Astrocyte (in vitro differentiated cells and primary cell): ENCODE results near the gene ZNF407. TPM values are rescaled to one million over a fixed set of nuclear protein-coding genes. Genes with fewer than 3 reads are reported as not detected.

Experiments used
- DNase-seq: peaks from one replicate; pipeline ENCODE4 v3.0.0-alpha.2; 2010; ENCODE audit warnings: low read depth
- FAIRE-seq: peaks from 2 replicates; lab custom pipeline; 2011; peaks lifted over from hg19 to GRCh38; lab: Jason Lieb, UNC
- H2AFZ ChIP-seq: 2 replicates; pipeline ENCODE4 v1.6.0; 2012; ENCODE audit warnings: low read depth, low read length, inconsistent platforms
- H3K27ac ChIP-seq: 2 replicates; pipeline ENCODE4 v1.5.1; 2011; ENCODE audit warnings: low read depth, low read length, inconsistent platforms
- H3K27me3 ChIP-seq: 2 replicates; pipeline ENCODE4 v1.6.0; 2011; ENCODE audit warnings: low read length, inconsistent platforms; ENCODE audit not compliant: insufficient read depth
- H3K36me3 ChIP-seq: 2 replicates; pipeline ENCODE4 v1.5.1; 2011; ENCODE audit warnings: low read length, inconsistent platforms; ENCODE audit not compliant: insufficient read depth
- H3K4me1 ChIP-seq: 2 replicates; pipeline ENCODE4 v1.5.1; 2011; ENCODE audit warnings: low read length, inconsistent platforms; ENCODE audit not compliant: insufficient read depth
- H3K4me2 ChIP-seq: 2 replicates; pipeline ENCODE4 v1.6.0; 2012; ENCODE audit warnings: low read length, inconsistent platforms
- H3K4me3 ChIP-seq: 2 replicates; pipeline ENCODE4 v1.5.1; 2011; ENCODE audit warnings: low read depth, mild to moderate bottlenecking, low read length, inconsistent platforms; ENCODE audit not compliant: insufficient read depth
- H3K79me2 ChIP-seq: 2 replicates; pipeline ENCODE4 v1.6.0; 2012; ENCODE audit warnings: mild to moderate bottlenecking, low read length, inconsistent platforms; ENCODE audit not compliant: insufficient read depth
- H3K9ac ChIP-seq: 2 replicates; pipeline ENCODE4 v1.6.0; 2012; ENCODE audit warnings: mild to moderate bottlenecking, low read length, inconsistent platforms
- H3K9me3 ChIP-seq: 2 replicates; pipeline ENCODE4 v1.5.1; 2012; ENCODE audit warnings: low read depth, mild to moderate bottlenecking, low read length, inconsistent platforms; ENCODE audit not compliant: insufficient read depth
- H4K20me1 ChIP-seq: 2 replicates; pipeline ENCODE4 v1.6.0; 2012; ENCODE audit warnings: low read length, inconsistent platforms; ENCODE audit not compliant: insufficient read depth
- H3K27ac Mint-ChIP-seq: one replicate; pipeline ENCODE4 v1.8.0; 2021; ENCODE audit warnings: mild to moderate bottlenecking, mixed read lengths; ENCODE audit not compliant: unreplicated experiment
- H3K27me3 Mint-ChIP-seq: one replicate; pipeline ENCODE4 v1.8.0; 2021; ENCODE audit warnings: low read depth, mixed read lengths; ENCODE audit not compliant: unreplicated experiment
- H3K36me3 Mint-ChIP-seq: one replicate; pipeline ENCODE4 v1.8.0; 2021; ENCODE audit warnings: low read depth, mixed read lengths; ENCODE audit not compliant: unreplicated experiment
- H3K4me1 Mint-ChIP-seq: one replicate; pipeline ENCODE4 v1.8.0; 2021; ENCODE audit warnings: low read depth, mixed read lengths; ENCODE audit not compliant: unreplicated experiment
- H3K4me3 Mint-ChIP-seq: one replicate; pipeline ENCODE4 v1.8.0; 2021; ENCODE audit warnings: mild to moderate bottlenecking, moderate library complexity, mixed read lengths; ENCODE audit not compliant: unreplicated experiment
- H3K9me3 Mint-ChIP-seq: one replicate; pipeline ENCODE4 v1.8.0; 2021; ENCODE audit warnings: mild to moderate bottlenecking, mixed read lengths; ENCODE audit not compliant: unreplicated experiment
- CTCF ChIP-seq: IDR thresholded peaks from 2 replicates; pipeline ENCODE4 v1.5.1; 2011; ENCODE audit warnings: low read depth, mild to moderate bottlenecking, inconsistent platforms, low read length, moderate library complexity; ENCODE audit not compliant: insufficient read depth
- EZH2 ChIP-seq: IDR thresholded peaks from 2 replicates; pipeline ENCODE4 v1.6.1; 2012; ENCODE audit warnings: mild to moderate bottlenecking, low read length, inconsistent platforms; ENCODE audit not compliant: insufficient read depth
- total RNA-seq: library from RNA; stranded (reverse); gene quantifications from 2 replicates; pipeline ENCODE4 v1.2.1, GENCODE V29; 2021

ZNF407 gene
- total RNA-seq, 1 donor from 2014 or later, result 13.8 TPM

GRCh38 chr18:75035928-75036327, 438.3 kb downstream of the ZNF407 start:
- no peaks in the 10 kb centered on the region for H3K4me1 ChIP-seq
- no peaks in the 10 kb centered on the region for H3K27me3 ChIP-seq
- H3K4me2 ChIP-seq, result no peak overlapping the region
- FAIRE-seq (no peak), DNase-seq (no peak)
- no peak overlapping the region for H3K9ac ChIP-seq
- no peak for TF ChIP-seq EZH2
- no peak for TF ChIP-seq CTCF
- H3K4me3 ChIP-seq, result no peak overlapping the region
- no peaks in the 10 kb centered on the region for H3K27me3 Mint-ChIP-seq
- no peak overlapping the region for H2AFZ ChIP-seq
- no peaks in the 10 kb centered on the region for H4K20me1 ChIP-seq
- H3K9me3 Mint-ChIP-seq, result no peaks in the 10 kb centered on the region
- H3K79me2 ChIP-seq, result no peaks in the 10 kb centered on the region
- H3K27ac ChIP-seq, result no peak overlapping the region
- no peaks in the 10 kb centered on the region for H3K9me3 ChIP-seq
- H3K36me3 ChIP-seq, result no peaks in the 10 kb centered on the region
- peaks cover 3% of the 10 kb centered on the region for H3K36me3 Mint-ChIP-seq
- no peak overlapping the region for H3K4me3 Mint-ChIP-seq
- H3K4me1 Mint-ChIP-seq, result no peaks in the 10 kb centered on the region
- H3K27ac Mint-ChIP-seq, result no peak overlapping the region

DNA sequence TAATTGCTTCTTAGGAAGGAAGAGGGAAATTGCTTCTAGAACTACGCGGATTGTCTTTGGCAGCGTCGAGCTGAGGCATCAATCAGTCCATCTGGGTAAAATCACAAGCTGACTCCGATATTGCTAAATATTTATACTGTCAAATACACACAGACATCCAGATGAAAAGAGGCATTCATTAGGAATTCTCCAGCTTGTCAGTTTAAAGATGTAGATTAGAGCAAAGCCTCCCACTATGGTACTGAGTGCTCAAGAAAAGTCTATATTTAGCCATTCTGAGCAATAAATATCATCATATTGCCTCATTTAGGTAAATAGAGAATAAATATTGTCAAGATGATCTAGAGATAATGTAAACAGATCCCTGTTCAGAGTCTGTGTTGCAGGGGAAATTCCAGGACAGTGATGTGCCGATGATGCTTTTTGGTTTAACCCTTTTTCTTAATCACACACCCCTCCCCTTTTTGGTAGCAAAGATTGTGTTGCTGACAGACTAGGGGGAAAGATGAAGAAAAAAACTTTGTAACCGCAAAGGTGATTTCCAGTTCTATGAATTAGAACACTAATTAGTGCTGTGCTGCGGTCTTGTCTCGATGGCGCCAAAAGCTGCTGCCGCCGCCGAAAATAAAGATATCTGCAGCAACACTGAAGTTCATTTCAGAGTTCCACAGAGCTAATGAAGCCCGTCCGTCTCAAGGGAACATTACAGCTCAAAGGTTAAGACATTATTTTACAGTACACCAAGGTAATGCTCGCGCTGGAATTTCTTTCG, 439.4 kb downstream of the ZNF407 start:
- Histone ChIP-seq H3K4me3 (no peak overlapping the region), H2AFZ (no peak overlapping the region), H3K9ac (no peak overlapping the region), H4K20me1 (no peaks in the 10 kb centered on the region), H3K4me2 (no peak overlapping the region), H3K27me3 (no peaks in the 10 kb centered on the region), H3K9me3 (no peaks in the 10 kb centered on the region), H3K36me3 (no peaks in the 10 kb centered on the region), H3K79me2 (no peaks in the 10 kb centered on the region), H3K4me1 (no peaks in the 10 kb centered on the region), H3K27ac (no peak overlapping the region)
- Mint-ChIP-seq H3K27ac (no peak overlapping the region), H3K9me3 (no peaks in the 10 kb centered on the region), H3K4me1 (no peaks in the 10 kb centered on the region), H3K27me3 (no peaks in the 10 kb centered on the region), H3K4me3 (no peak overlapping the region), H3K36me3 (peaks cover 3% of the 10 kb centered on the region)
- FAIRE-seq (no peak), DNase-seq (no peak)
- TF ChIP-seq EZH2, result no peak

- H3K79me2 ChIP-seq, result no peaks in the 10 kb centered on the region
- Mint-ChIP-seq H3K4me3 (no peak overlapping the region), H3K27me3 (no peaks in the 10 kb centered on the region), H3K4me1 (no peaks in the 10 kb centered on the region), H3K36me3 (no peaks in the 10 kb centered on the region), H3K27ac (no peak overlapping the region), H3K9me3 (no peaks in the 10 kb centered on the region)
- no peak for TF ChIP-seq EZH2
- no peak for TF ChIP-seq CTCF
- no peaks in the 10 kb centered on the region for H4K20me1 ChIP-seq
- DNase-seq (no peak), FAIRE-seq (no peak)
- no peak overlapping the region for H3K9ac ChIP-seq
- H3K27ac ChIP-seq, result no peak overlapping the region
- H3K4me3 ChIP-seq, result no peak overlapping the region
- no peaks in the 10 kb centered on the region for H3K9me3 ChIP-seq
- H3K36me3 ChIP-seq, result no peaks in the 10 kb centered on the region
- no peaks in the 10 kb centered on the region for H3K27me3 ChIP-seq
- H2AFZ ChIP-seq, result no peak overlapping the region
- no peak overlapping the region for H3K4me2 ChIP-seq
- no peaks in the 10 kb centered on the region for H3K4me1 ChIP-seq
Observed at GRCh38 chr18:75037689-75037955, 440.0 kb downstream of the ZNF407 start.
